Endodermal cell (in vitro differentiated cells): ENCODE measurements around the gene TRAF3. TPM values are rescaled to one million over a fixed set of nuclear protein-coding genes. Genes with fewer than 3 reads are reported as not detected.

Experiments used
- DNase-seq: peaks from one replicate; pipeline ENCODE4 v3.0.0-alpha.2; 2017
- H3K27ac ChIP-seq: 2 replicates; pipeline ENCODE4 v1.5.1; 2013; ENCODE audit warnings: mild to moderate bottlenecking, low read depth, low read length, moderate library complexity
- H3K27me3 ChIP-seq: 2 replicates; pipeline ENCODE4 v1.6.1; 2013; ENCODE audit warnings: mild to moderate bottlenecking, low read length, moderate library complexity; ENCODE audit not compliant: insufficient read depth, control insufficient read depth, poor library complexity, severe bottlenecking
- H3K36me3 ChIP-seq: 2 replicates; pipeline ENCODE4 v1.7.0; 2013; ENCODE audit warnings: mild to moderate bottlenecking, low read length, moderate library complexity; ENCODE audit not compliant: control insufficient read depth, insufficient read depth
- H3K4me1 ChIP-seq: one replicate; pipeline ENCODE4 v1.7.0; 2013; ENCODE audit warnings: low read length; ENCODE audit not compliant: control insufficient read depth, insufficient read depth
- H3K4me3 ChIP-seq: 2 replicates; pipeline ENCODE4 v1.5.1; 2013; ENCODE audit warnings: mild to moderate bottlenecking, low read length, moderate library complexity
- H3K9ac ChIP-seq: 2 replicates; pipeline ENCODE4 v1.6.1; 2013; ENCODE audit warnings: mild to moderate bottlenecking, low read length, moderate library complexity; ENCODE audit not compliant: poor library complexity, severe bottlenecking; ENCODE audit errors: extremely low read depth
- H3K9me3 ChIP-seq: 2 replicates; pipeline ENCODE4 v1.6.1; 2013; ENCODE audit warnings: mild to moderate bottlenecking, low read length, moderate library complexity; ENCODE audit not compliant: control insufficient read depth
- H3K27ac Mint-ChIP-seq: 2 replicates; pipeline ENCODE4 v1.8.0; 2020; ENCODE audit warnings: mixed read lengths
- H3K27me3 Mint-ChIP-seq: 2 replicates; pipeline ENCODE4 v1.8.0; 2021; ENCODE audit warnings: mild to moderate bottlenecking, mixed read lengths; ENCODE audit not compliant: insufficient read depth
- H3K36me3 Mint-ChIP-seq: 2 replicates; pipeline ENCODE4 v1.8.0; 2020; ENCODE audit warnings: low read depth, mixed read lengths
- H3K4me1 Mint-ChIP-seq: 2 replicates; pipeline ENCODE4 v1.8.0; 2020; ENCODE audit warnings: mixed read lengths
- H3K4me3 Mint-ChIP-seq: 2 replicates; pipeline ENCODE4 v1.8.0; 2020; ENCODE audit warnings: mild to moderate bottlenecking, moderate library complexity, mixed read lengths
- H3K9me3 Mint-ChIP-seq: 2 replicates; pipeline ENCODE4 v1.8.0; 2020; ENCODE audit warnings: mild to moderate bottlenecking, mixed read lengths
- CTCF ChIP-seq: fragments of 200-600 bp; sonication (generic); conservative IDR thresholded peaks from 2 replicates; pipeline ENCODE4 v1.5.0; 2021; ENCODE audit warnings: antibody characterized with exemption, mild to moderate bottlenecking
- WGBS, 2 experiments: methylation state at CpG; one replicate each; pipeline versions ENCODE4 v1.1.5 to v1.1.7; 2013; ENCODE audit warnings: missing lambda C conversion rate in 2 of 2, mixed read lengths in 1 of 2; ENCODE audit not compliant: insufficient coverage in 1 of 2, insufficient read length in 1 of 2; 5-methylcytosine and 5-hydroxymethylcytosine counted together
- total RNA-seq, 2 donors: library from RNA; stranded (reverse); fragmentation: NEBNext Ultra II Directional in 1 of 2; extraction: Animal tissue kit (Norgen Biotek cat#: 25700) in 1 of 2; gene quantifications; 2 replicates in 1 of 2; 3 replicates in 1 of 2; pipeline ENCODE4 v1.2.1, GENCODE V29; 2021

The TRAF3 gene
- total RNA-seq, 2 donors from 2014 or later: 16.7 to 23.8 TPM

- H3K9me3 ChIP-seq: peaks cover 19% of the 10 kb centered on the region
- H3K4me1 ChIP-seq: no peaks in the 10 kb centered on the region
- WGBS, 2 experiments: 95 to 100% methylated on average over 3 to 7 of the region's 7 CpGs
- Mint-ChIP-seq H3K36me3 (peaks cover 40% of the 10 kb centered on the region), H3K4me1 (peaks cover 7% of the 10 kb centered on the region), H3K9me3 (peaks cover 20% of the 10 kb centered on the region), H3K27ac (no peak overlapping the region), H3K4me3 (no peak overlapping the region), H3K27me3 (no peaks in the 10 kb centered on the region)
- H3K4me3 ChIP-seq: no peak overlapping the region
- no peaks in the 10 kb centered on the region for H3K27me3 ChIP-seq
- peaks cover 20% of the 10 kb centered on the region for H3K36me3 ChIP-seq
- no peak overlapping the region for H3K9ac ChIP-seq
- no peak for TF ChIP-seq CTCF
- no peak for DNase-seq
- H3K27ac ChIP-seq: no peak overlapping the region
Observed at GRCh38 chr14:102902086-102902485, 124.8 kb downstream of the TRAF3 start.

- Mint-ChIP-seq H3K4me3 (no peak overlapping the region), H3K27ac (peak overlapping the region; percentile 16), H3K9me3 (peaks cover 23% of the 10 kb centered on the region), H3K27me3 (no peaks in the 10 kb centered on the region), H3K36me3 (peaks cover 44% of the 10 kb centered on the region), H3K4me1 (peaks cover 7% of the 10 kb centered on the region)
- TF ChIP-seq CTCF: no peak
- Histone ChIP-seq H3K36me3 (peaks cover 24% of the 10 kb centered on the region), H3K9ac (no peak overlapping the region), H3K9me3 (peaks cover 22% of the 10 kb centered on the region), H3K27me3 (no peaks in the 10 kb centered on the region), H3K4me1 (no peaks in the 10 kb centered on the region), H3K27ac (no peak overlapping the region), H3K4me3 (no peak overlapping the region)
- no peak for DNase-seq
- 85 to 92% methylated on average over 8 to 12 of the region's 12 CpGs for WGBS, 2 experiments
Observed at GRCh38 chr14:102902523-102903247, 125.4 kb downstream of the TRAF3 start.

GRCh38 chr14:102903248-102903888 lies 126.1 kb downstream of the TRAF3 start:
- Mint-ChIP-seq H3K27ac (peak overlapping the region; percentile 16), H3K4me3 (no peak overlapping the region), H3K9me3 (peaks cover 27% of the 10 kb centered on the region), H3K36me3 (peaks cover 50% of the 10 kb centered on the region), H3K27me3 (no peaks in the 10 kb centered on the region), H3K4me1 (peaks cover 7% of the 10 kb centered on the region)
- DNase-seq: no peak
- no peaks in the 10 kb centered on the region for H3K4me1 ChIP-seq
- peaks cover 24% of the 10 kb centered on the region for H3K36me3 ChIP-seq
- no peaks in the 10 kb centered on the region for H3K27me3 ChIP-seq
- no peak overlapping the region for H3K27ac ChIP-seq
- H3K4me3 ChIP-seq: no peak overlapping the region
- peaks cover 22% of the 10 kb centered on the region for H3K9me3 ChIP-seq
- no peak overlapping the region for H3K9ac ChIP-seq
- TF ChIP-seq CTCF: no peak
- 93 to 94% methylated on average over 26 to 29 of the region's 29 CpGs for WGBS, 2 experiments
